ENCODE data around the gene ZFP62. TPM values are rescaled to one million over a fixed set of nuclear protein-coding genes. Genes with fewer than 3 reads are reported as not detected.

Gene ZFP62
- total and polyA plus RNA-seq, 2 donors (not counting 1 experiment from before 2014, with no cell fraction given): 14.4 to 24.1 TPM

DNA sequence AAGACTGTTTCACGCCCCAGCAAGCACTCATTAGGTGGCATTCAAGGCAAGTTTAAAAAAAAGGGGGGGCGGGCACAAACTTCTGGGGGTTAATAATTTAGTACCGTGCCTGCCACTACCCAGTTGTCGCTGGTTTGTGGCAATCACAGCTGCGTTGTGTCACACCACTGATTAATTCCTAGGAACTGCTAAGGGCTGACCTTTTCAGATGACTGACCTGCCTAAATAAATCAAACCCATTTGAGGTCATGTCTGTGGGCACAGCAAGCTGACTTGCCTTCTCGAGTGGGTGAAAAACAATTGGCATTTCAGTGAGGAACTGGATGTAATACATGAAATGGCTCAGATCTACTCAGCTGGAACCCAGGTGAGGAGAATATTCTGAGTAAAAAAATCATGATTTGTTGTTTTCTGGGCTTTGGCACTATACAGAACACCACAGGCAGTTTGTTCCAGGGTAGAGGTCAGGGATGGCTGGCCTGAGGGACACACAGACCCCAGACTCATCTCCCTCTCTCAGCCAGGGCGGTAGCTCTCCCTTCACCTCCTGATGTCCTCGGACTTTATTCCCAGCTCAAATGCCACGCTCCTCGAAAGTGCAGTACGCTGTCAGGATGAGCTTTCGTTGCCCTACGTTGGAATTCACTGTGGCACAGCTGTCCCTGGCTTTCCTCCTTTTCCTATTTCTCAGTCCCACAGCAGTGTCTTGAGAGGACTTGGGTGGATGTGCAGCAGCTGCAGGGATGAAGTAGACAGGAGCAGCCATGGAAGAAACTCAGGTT, 43.0 kb downstream of the ZFP62 start:
- H3K4me1 ChIP-seq (ENCODE audit: control insufficient read depth, extremely low read depth, insufficient read depth, low read length): peaks cover 2% of the 10 kb centered on the region
- DNase-seq (ENCODE audit: low read depth in 2 of 2): no peak
- H3K36me3 ChIP-seq (ENCODE audit: control insufficient read depth, insufficient read depth, low read length): no peaks in the 10 kb centered on the region
- no peaks in the 10 kb centered on the region for H3K9me3 ChIP-seq (ENCODE audit: control insufficient read depth, insufficient read depth, low read depth, low read length)
- H3K4me2 ChIP-seq (ENCODE audit: extremely low read depth, insufficient read depth, low read length): no peak overlapping the region
- TF ChIP-seq, protein P1, sequence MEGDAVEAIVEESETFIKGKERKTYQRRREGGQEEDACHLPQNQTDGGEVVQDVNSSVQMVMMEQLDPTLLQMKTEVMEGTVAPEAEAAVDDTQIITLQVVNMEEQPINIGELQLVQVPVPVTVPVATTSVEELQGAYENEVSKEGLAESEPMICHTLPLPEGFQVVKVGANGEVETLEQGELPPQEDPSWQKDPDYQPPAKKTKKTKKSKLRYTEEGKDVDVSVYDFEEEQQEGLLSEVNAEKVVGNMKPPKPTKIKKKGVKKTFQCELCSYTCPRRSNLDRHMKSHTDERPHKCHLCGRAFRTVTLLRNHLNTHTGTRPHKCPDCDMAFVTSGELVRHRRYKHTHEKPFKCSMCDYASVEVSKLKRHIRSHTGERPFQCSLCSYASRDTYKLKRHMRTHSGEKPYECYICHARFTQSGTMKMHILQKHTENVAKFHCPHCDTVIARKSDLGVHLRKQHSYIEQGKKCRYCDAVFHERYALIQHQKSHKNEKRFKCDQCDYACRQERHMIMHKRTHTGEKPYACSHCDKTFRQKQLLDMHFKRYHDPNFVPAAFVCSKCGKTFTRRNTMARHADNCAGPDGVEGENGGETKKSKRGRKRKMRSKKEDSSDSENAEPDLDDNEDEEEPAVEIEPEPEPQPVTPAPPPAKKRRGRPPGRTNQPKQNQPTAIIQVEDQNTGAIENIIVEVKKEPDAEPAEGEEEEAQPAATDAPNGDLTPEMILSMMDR (conservative IDR thresholded peaks at IDR 0.05 in 1 of 2, IDR thresholded peaks at IDR 0.05 in 1 of 2; ENCODE audit: low read depth in 1 of 2, low read length in 2 of 2): no peak
- TF ChIP-seq EZH2 (IDR thresholded peaks at IDR 0.05; ENCODE audit: low read length, missing control alignments): no peak
- H4K20me1 ChIP-seq (ENCODE audit: control insufficient read depth, extremely low read depth, insufficient read depth, low read length): no peaks in the 10 kb centered on the region
- H3K4me3 ChIP-seq (replicated peaks in 1 of 4; ENCODE audit: control extremely low read depth in 1 of 4, insufficient read depth in 1 of 4, low read depth in 3 of 4, low read length in 4 of 4): no peak overlapping the region
- H2AFZ ChIP-seq (ENCODE audit: low read length): no peak overlapping the region
- no peak overlapping the region for H3K9ac ChIP-seq (ENCODE audit: insufficient read depth, low read length)
- no peak overlapping the region for H3K27ac ChIP-seq (ENCODE audit: insufficient read depth, low read length)
- no peaks in the 10 kb centered on the region for H3K79me2 ChIP-seq (ENCODE audit: control insufficient read depth, insufficient read depth, low read length)
- no peaks in the 10 kb centered on the region for H3K27me3 ChIP-seq (ENCODE audit: control insufficient read depth, insufficient read depth, low read length)

- TF ChIP-seq, protein P1 (conservative IDR thresholded peaks at IDR 0.05 in 1 of 2, IDR thresholded peaks at IDR 0.05 in 1 of 2; ENCODE audit: low read depth in 1 of 2, low read length in 2 of 2): no peak
- Histone ChIP-seq H3K4me3 (replicated peaks in 1 of 4; ENCODE audit: control extremely low read depth in 1 of 4, insufficient read depth in 1 of 4, low read depth in 3 of 4, low read length in 4 of 4) (no peak overlapping the region), H2AFZ (ENCODE audit: low read length) (peak overlapping the region; percentile 15), H3K4me2 (ENCODE audit: extremely low read depth, insufficient read depth, low read length) (no peak overlapping the region), H3K79me2 (ENCODE audit: control insufficient read depth, insufficient read depth, low read length) (no peaks in the 10 kb centered on the region), H3K9me3 (ENCODE audit: control insufficient read depth, insufficient read depth, low read depth, low read length) (no peaks in the 10 kb centered on the region), H3K4me1 (ENCODE audit: control insufficient read depth, extremely low read depth, insufficient read depth, low read length) (peaks cover 2% of the 10 kb centered on the region), H3K27me3 (ENCODE audit: control insufficient read depth, insufficient read depth, low read length) (no peaks in the 10 kb centered on the region), H4K20me1 (ENCODE audit: control insufficient read depth, extremely low read depth, insufficient read depth, low read length) (no peaks in the 10 kb centered on the region), H3K36me3 (ENCODE audit: control insufficient read depth, insufficient read depth, low read length) (no peaks in the 10 kb centered on the region), H3K9ac (ENCODE audit: insufficient read depth, low read length) (no peak overlapping the region), H3K27ac (ENCODE audit: insufficient read depth, low read length) (no peak overlapping the region)
- DNase-seq (ENCODE audit: low read depth in 2 of 2): peak; percentile 47 to 73
Observed at GRCh38 chr5:180816608-180817534, 44.2 kb downstream of the ZFP62 start.

- no peak for DNase-seq (ENCODE audit: low read depth in 2 of 2)
- Histone ChIP-seq H3K36me3 (ENCODE audit: control insufficient read depth, insufficient read depth, low read length) (no peaks in the 10 kb centered on the region), H3K4me2 (ENCODE audit: extremely low read depth, insufficient read depth, low read length) (no peak overlapping the region), H3K79me2 (ENCODE audit: control insufficient read depth, insufficient read depth, low read length) (no peaks in the 10 kb centered on the region), H3K4me1 (ENCODE audit: control insufficient read depth, extremely low read depth, insufficient read depth, low read length) (peaks cover 6% of the 10 kb centered on the region), H3K4me3 (replicated peaks in 1 of 4; ENCODE audit: control extremely low read depth in 1 of 4, insufficient read depth in 1 of 4, low read depth in 3 of 4, low read length in 4 of 4) (no peak overlapping the region), H3K27ac (ENCODE audit: insufficient read depth, low read length) (no peak overlapping the region), H3K9me3 (ENCODE audit: control insufficient read depth, insufficient read depth, low read depth, low read length) (no peaks in the 10 kb centered on the region), H4K20me1 (ENCODE audit: control insufficient read depth, extremely low read depth, insufficient read depth, low read length) (no peaks in the 10 kb centered on the region), H3K27me3 (ENCODE audit: control insufficient read depth, insufficient read depth, low read length) (no peaks in the 10 kb centered on the region), H2AFZ (ENCODE audit: low read length) (peak overlapping the region; percentile 47), H3K9ac (ENCODE audit: insufficient read depth, low read length) (no peak overlapping the region)
- no peak for TF ChIP-seq EZH2 (IDR thresholded peaks at IDR 0.05; ENCODE audit: low read length, missing control alignments)
- TF ChIP-seq, protein P1 (conservative IDR thresholded peaks at IDR 0.05 in 1 of 2, IDR thresholded peaks at IDR 0.05 in 1 of 2; ENCODE audit: low read depth in 1 of 2, low read length in 2 of 2): no peak
Observed at GRCh38 chr5:180815293-180815917, 45.7 kb downstream of the ZFP62 start.
